Body of pancreas (tissue), 4 donors: ENCODE results near the gene IMPDH1.

Experiments
- POLR2A ChIP-seq, 3 donors: fragments of 450-650 bp; IDR thresholded peaks; one replicate each; pipeline ENCODE4 v1.6.1; 2016; ENCODE audit warnings: antibody characterized with exemption in 3 of 3, mild to moderate bottlenecking in 2 of 3
- TF ChIP-seq, protein P1 (sequence below), 7 experiments: fragments of 450-650 bp in 4 of 7; fragments of 200-600 bp in 3 of 7; sonication (generic) in 3 of 7; IDR thresholded peaks; one replicate each; pipeline ENCODE4 v1.5.1; 2016 to 2019; ENCODE audit warnings: antibody characterized with exemption in 7 of 7

DNA sequence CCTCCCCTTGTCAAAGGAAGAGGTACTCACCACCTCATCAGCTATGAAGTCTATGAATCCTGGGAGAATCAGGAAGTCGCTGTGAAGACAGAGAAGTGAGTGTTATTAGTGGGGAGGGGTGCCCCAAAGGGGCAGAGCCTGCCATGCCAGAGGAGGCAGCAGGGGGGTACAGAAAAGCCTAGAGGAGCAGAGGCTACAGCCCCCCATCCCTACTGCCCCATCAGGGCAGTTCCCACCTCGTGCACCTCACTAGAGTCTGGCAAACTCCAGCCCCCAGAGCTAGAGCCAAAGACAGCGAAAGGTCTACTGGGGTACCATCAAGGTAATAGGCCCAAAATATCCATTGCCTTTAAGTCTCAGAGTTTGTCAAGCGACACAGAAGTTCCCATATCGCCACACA lies 6.1 kb downstream of the IMPDH1 start:
- TF ChIP-seq, protein P1, sequence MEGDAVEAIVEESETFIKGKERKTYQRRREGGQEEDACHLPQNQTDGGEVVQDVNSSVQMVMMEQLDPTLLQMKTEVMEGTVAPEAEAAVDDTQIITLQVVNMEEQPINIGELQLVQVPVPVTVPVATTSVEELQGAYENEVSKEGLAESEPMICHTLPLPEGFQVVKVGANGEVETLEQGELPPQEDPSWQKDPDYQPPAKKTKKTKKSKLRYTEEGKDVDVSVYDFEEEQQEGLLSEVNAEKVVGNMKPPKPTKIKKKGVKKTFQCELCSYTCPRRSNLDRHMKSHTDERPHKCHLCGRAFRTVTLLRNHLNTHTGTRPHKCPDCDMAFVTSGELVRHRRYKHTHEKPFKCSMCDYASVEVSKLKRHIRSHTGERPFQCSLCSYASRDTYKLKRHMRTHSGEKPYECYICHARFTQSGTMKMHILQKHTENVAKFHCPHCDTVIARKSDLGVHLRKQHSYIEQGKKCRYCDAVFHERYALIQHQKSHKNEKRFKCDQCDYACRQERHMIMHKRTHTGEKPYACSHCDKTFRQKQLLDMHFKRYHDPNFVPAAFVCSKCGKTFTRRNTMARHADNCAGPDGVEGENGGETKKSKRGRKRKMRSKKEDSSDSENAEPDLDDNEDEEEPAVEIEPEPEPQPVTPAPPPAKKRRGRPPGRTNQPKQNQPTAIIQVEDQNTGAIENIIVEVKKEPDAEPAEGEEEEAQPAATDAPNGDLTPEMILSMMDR (IDR thresholded peaks at IDR 0.05): no peak
- no peak for TF ChIP-seq POLR2A (IDR thresholded peaks at IDR 0.05)
